ENCODE data around the gene VAMP5.
"Not testable (repeated sequence)": the region's sequence is repeated elsewhere in the genome, so short reads cannot be mapped to it uniquely, and the experiment has no call there.

VAMP5 gene

GRCh38 chr2:85584857-85585780, 888 bp downstream of the VAMP5 start:
- peak; percentile 81 for DNase-seq

- peak; percentile 45 for DNase-seq
Measured at GRCh38 chr2:85585781-85586105, 1.5 kb downstream of the VAMP5 start.

GRCh38 chr2:85588236-85588635, 4.0 kb downstream of the VAMP5 start:
- no peak for DNase-seq

GRCh38 chr2:85588645-85589044, 4.4 kb downstream of the VAMP5 start:
- DNase-seq: no peak

- no peak for DNase-seq
Measured at GRCh38 chr2:85589181-85589580, 5.0 kb downstream of the VAMP5 start.

- DNase-seq: peak; percentile 74
Measured at GRCh38 chr2:85589982-85590791, 6.0 kb downstream of the VAMP5 start.

- DNase-seq: no peak
Measured at GRCh38 chr2:85590950-85591349, 6.7 kb downstream of the VAMP5 start.

- no peak for DNase-seq
Measured at GRCh38 chr2:85591563-85591962, 7.3 kb downstream of the VAMP5 start.

- DNase-seq: not testable (repeated sequence)
Measured at GRCh38 chr2:85592299-85592698, 8.1 kb downstream of the VAMP5 start.

GRCh38 chr2:85593023-85593422, 8.8 kb downstream of the VAMP5 start:
- DNase-seq: no peak

GRCh38 chr2:85594715-85595300, 10.6 kb downstream of the VAMP5 start:
- DNase-seq: no peak

GRCh38 chr2:85595301-85596025, 11.2 kb downstream of the VAMP5 start, which contains the start of gene RNF181:
TSS of gene RNF181 (plus strand) at chr2:85595745. CDS start at chr2:85595764, 19 bp downstream.
- DNase-seq: peak; percentile 99

- DNase-seq: no peak
Measured at GRCh38 chr2:85596026-85596333, 11.7 kb downstream of the VAMP5 start.

- no peak for DNase-seq
Measured at GRCh38 chr2:85596486-85597143, 12.4 kb downstream of the VAMP5 start.

GRCh38 chr2:85597241-85597640, 13.0 kb downstream of the VAMP5 start:
- DNase-seq: no peak

GRCh38 chr2:85598594-85599340, 14.5 kb downstream of the VAMP5 start:
- DNase-seq: no peak

GRCh38 chr2:85599468-85600234, 15.4 kb downstream of the VAMP5 start:
- no peak for DNase-seq

GRCh38 chr2:85600235-85600575, 16.0 kb downstream of the VAMP5 start:
- DNase-seq: no peak

- no peak for DNase-seq
Measured at GRCh38 chr2:85600951-85601770, 16.9 kb downstream of the VAMP5 start.
